HG02938 (cell line): ENCODE measurements around the gene CREBBP.

Experiments
- ATAC-seq: cut with Tn5 transposase; IDR thresholded peaks from one replicate; pipeline ENCODE4 v1.9.1; 2021; ENCODE audit warnings: mild to moderate bottlenecking, moderate library complexity; ENCODE audit not compliant: unreplicated experiment

The CREBBP gene

DNA sequence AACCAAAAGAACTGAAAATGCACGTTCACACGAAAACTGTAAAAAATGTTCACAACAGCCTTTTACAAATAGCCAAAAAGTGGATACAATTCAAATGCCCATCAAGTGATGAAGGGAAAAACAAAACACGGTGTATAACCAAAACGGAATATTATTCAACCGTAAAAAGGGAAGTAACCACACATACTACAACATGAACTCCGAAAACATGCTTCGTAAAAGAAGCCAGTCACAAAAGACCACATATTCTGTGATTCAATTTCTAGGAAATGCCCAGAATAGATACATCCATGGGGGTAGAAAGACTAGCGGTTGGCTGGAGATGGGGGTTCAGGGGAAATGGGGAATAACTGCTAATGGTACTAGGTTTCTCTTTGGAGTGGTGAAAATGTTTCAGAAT is 81.7 kb downstream of the CREBBP start:
- no peak for ATAC-seq

DNA sequence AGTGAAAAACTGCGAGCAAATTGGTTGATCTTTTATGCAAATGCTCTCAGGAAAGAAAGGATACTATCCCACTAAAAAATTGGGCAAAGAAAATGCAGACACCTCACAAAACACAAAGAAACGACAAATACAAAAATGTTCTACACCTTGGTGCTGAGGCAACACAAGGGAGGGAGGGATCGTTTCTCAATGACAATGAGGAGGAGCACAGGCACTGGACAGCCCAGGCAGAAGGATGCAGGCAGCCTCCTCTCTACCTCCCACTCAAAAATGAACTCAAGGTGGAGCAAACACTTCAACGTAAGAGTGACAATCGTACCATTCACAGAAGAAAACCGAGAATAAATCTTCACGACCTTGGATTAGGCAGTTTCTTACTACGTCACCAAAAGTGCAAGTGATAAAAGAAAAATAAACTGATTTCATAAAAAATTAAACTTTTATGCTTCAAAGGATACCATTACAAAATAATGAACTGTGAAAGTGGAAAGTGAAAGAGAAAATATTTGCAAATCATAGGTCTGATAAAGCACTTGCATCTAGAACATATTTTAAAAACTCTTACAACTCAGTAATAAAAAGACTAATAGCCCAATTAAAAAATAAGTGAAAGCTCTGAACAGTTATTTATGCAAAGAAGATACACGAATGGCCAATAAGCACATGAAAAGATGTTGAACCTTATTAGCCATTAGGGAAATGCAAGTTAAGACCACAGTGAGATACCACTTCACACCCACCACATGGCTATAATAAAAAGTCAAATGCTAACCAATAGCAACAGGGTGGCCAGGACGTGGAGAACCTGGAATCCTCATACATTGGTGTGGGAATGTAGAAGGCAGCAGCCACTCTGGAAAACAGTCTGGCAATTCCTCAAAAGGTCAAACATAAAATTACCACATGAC is 82.4 kb downstream of the CREBBP start:
- ATAC-seq: no peak

DNA sequence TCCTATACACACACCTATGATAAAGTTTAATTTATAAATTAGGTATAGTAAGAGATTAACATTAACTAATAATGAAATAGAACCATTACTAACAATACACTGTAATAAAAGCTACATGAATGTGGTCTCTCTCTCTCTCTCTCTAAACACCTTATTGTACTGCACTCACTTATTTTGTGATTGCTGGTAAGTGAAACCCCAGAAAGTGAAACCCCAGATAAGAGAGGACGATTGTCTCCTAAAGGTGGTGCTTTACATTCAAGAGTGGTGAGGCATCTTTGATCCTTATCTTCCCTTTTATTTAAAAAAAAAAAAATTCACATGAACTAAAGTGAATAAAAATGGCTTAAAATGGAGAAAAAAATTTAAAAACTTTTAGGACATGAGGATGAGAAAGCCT is 83.0 kb downstream of the CREBBP start:
- ATAC-seq: no peak

DNA sequence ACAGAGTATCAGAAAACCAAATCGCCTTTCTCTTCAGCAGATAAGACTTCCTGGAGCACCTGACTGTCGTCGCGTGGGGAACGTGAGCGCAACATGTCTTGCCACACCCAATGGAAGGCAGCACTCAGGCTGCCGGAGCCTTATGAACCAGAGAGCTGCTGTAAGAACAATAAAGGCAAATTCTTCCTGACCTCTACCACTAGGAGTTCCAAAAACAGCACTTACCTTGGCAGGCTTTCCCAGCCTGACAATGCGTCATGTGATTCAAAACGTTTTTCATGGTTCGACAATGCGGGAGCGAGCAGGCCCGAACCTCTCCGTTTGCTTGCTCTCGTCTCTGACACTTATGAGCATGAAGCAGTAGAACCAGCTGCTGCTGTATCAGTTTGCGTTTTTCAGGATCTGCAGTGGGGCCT is 87.3 kb downstream of the CREBBP start:
- ATAC-seq: no peak

DNA sequence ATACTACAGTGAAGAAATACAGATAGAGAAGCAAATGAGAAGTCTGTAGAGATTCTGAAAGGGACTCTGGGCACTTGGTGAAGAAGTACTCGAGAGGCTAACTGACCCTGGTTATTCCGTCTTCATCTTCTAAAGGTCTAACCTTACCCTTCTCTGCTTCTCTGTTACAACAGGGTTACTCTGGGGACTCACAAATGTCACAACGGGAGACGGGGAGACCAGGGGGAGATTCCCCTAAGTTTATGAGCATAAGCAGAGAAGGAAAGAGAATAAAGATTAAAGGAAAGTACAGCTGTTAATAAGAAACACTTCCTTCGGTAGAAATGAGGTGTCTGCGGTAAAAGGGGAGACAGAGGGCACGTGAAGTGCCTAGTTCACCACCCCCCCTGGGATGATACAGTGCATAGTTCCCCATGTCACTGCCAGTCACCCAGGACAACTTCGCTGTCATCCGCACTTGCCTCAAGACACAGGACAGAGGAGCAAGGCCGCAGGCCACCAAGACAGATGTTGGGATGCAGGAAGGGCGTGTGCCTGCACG is 88.0 kb downstream of the CREBBP start:
- no peak for ATAC-seq

DNA sequence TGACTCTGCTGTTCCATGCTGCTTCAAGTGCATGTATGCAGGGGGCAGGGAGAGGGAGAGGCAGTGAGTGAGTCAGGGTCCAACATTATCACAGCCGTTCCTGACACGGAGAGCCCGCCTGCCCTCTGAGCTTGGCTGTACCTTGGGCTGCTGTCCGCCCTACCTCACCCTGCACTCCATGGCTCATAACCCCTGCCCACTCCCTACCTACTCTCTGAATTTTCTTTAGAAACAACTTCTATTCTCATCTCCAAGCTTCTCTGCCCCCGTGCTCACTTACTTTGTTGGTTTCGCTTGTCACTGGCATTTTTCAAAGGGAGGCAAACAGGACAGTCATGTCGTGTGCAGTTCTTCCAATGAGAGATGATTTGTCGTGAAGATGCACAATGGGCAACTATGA is 88.8 kb downstream of the CREBBP start:
- no peak for ATAC-seq

DNA sequence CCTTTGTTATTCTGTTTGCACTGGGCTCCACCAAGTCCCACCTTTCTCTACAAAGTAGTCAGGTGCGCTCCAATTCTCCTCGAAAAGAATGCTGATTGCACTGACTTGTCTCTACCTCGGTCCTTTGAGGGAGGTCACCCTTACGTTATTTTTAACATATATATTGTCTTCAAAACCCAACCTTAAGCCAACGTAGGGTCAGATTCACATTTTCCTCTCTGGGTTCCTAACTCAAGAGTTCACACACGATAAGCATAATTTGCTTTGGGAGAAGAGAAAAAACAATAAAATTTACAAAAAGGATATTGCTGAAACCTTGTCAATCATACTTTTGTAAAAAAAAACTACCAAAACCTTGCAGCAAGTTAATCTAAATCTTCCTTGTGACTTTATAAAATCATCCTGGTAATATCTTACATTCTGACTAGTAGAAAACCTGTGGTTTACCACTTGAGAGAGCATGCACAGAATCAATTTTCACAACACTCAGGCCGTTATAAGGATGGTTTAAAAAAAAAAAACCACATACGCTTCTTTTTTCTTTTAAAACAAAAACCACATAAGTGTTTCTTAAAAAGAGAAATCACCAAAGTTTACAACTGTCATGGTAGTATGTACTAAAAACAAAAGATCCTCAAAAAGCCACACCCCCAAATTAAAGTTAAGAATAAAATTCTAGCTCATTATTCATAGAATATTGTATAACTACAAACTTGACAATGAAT is 91.0 kb downstream of the CREBBP start:
- no peak for ATAC-seq

DNA sequence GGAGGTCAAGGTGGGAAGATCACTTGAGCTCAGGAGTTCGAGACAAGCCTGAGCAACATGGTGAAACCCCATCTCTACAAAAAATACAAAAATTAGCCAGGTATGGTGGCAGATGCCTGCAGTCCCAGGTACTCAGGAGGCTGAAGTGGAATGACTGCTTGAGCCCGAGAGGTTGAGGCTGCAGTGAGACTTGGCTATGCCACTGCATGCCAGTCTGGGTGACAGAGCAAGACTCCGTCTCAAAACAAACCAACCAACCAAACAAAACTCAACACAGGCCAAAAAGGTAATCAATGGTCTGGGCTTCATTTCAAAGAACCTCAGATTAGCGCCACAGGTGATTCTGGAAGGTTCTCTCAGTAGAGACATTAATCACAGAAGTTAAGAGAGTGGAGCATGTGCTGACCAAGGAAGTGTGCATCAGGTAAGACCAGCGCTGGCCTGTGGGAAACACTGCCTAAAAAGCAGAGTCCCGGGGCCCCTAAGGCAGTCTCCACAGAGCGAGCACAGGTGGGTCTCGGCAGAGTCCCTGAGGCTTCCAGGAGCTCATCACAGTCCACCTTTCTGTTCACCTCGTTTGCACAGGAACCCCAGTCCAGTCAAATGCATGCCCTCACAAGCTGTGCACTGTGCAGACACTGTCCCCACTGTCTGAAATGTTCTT is 91.7 kb downstream of the CREBBP start:
- no peak for ATAC-seq

DNA sequence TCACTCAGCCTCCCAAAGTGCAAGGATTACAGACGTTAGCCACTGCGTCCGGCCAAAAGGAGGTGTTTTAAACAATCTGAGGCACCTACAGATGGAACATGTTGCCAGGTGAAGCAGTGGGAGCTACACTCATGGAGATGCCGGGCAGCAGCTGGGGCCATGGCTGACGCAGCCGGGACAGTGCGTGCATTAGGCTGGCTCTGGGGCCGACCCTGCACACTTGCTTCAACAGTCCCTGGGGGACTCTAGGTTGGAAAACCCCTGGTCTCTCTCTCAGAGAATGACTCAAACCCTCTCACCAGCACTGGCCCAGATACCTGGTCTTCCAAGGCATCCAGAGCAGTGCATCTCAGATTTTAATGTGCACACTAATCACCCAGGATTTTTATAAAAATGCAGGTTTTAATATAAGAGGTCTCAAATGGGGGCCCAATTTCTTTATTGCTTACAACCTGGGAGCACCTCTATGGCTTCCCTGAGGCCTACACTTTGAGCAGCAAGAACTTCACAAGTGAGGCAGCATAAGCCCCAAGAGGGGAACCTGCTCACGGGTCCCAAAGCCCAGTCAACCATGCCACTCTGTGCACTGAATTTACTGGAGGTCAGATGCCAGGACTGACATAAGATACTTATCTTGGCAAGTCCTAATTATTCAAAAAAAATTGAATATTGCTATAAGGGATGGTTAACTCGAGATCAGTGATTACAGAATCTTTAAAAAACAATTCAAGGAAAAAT is 92.4 kb downstream of the CREBBP start:
- ATAC-seq: peak; percentile 62

DNA sequence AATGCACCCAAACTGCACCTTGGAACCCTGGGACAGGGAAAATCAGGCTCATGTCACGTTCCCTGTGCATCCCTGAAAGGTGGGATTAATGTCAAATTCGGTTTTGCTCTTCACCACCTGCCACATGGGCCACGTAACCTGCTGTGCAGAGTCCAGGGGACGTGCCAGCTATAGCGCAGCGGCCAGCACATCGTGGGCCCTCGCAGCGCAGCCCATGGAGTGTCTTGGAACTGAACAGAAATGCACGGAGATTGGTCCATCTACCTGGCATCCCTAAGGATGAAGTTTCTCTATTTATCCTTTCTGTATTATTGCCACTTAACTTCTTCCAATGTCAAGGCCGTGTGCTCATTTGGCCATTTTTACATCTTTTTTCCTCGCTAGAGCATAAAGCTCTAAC is 95.1 kb downstream of the CREBBP start:
- ATAC-seq: no peak

DNA sequence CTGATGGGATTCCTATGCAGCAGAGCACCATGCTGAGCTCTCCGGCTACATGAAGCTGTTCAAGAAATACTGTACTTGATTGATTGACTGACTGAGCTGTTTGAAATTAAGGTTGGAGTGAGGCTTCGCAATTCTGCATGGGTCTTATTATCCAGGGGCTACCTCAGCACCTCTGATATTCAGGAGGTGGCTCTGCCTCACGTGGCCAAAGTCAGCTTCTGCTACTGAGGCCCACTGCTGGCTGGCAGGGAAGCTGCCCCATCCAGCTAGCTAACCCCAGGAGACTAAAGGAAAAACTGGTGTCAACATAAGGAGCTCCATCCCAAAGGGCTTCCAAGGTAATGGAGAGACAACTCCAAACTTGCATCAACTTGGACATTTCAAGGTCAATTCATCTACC is 97.0 kb downstream of the CREBBP start:
- ATAC-seq: no peak

DNA sequence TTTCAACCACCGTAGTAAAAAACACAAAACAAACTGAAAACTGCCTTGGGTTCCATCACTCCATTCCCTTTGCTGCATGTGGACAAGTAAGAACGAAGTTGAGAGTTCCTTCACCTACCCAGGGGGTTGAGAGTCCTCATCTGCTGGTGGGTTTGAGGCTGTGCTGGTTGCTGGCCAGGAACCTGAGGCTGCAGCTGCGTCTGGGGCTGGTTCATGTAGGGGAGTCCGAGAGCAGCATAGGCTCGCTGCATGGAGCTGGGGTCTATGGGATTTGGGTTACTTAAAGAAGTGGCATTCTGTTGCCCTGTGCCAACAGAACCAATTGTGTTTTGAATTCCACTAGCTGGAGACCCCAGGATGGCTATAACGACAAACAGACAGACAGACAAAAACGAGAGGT is 97.9 kb downstream of the CREBBP start:
- ATAC-seq: no peak

DNA sequence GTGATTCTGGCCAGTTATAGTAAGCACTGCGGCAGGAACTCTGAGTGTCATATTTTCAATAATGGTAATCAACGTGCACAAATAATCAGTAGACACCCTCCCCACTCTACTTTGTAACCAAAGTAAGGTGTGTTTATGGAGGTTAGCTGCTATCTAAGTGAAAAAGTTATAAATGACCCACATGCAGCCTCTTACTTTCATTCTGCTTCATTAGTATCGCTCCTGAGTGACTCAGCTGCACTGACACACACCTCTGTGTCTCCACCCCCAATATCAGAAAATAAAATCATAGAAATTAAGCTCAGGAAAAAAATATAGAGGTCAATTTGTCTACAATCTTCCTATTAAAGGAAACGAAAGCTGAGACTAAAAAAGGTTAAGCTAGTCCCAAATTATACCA is 99.1 kb downstream of the CREBBP start:
- no peak for ATAC-seq

DNA sequence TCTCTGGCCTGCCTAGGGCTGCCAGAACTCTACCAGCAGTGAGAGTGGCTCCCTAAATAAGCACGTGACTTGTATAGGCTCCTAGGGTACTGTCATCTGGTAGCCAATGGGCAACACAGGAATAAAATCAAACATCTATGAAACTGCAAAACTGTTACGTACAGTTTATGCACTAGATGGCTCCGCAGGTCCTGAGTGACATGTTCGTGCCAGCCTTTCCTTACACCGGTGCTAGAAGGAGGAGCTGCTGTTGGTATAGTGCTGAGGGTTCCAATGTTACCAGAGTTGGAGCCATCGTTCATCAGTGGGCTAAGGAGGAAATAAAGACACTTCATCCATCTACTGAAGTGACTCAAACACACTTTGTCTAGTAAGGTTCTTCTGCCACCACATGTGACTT is 99.9 kb downstream of the CREBBP start:
- no peak for ATAC-seq

DNA sequence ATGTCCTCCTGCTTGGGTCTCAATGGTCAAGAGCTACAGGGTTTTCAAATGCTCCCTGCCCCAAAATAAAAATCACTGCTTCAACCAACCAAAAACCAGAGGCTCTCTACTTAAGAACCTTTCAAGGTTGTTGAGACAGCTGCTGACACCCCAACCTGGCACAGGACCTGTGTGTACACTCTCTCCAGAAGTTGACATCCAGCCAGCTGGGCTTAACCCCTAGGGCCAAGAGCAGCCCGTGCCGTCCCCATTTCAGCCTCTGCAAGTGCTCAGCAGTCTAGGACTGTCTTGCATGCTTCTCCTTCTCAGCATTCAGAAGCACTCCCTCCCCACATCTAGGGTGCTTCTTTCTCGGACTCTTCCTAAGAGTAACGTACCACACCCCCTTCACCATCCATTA is 104.2 kb downstream of the CREBBP start:
- ATAC-seq: no peak

DNA sequence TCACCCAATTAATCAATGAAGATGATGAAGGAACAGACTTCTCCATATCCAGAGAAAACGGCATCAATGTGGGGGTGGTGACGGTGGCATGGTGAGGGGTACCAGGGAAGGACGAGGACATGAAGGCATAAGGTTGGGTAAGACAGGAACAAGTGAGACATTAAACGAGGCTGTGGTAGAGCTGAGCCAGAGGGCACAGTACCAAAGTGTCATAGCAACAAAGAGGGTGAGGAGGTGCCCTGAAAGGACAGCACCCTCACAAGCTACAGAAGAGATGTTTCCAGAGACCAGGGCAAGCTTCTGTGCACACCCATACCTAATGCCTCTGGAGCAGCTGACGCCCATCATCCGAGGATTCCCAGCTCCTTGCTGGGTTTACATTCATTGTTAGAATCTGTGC is 105.7 kb downstream of the CREBBP start:
- no peak for ATAC-seq

DNA sequence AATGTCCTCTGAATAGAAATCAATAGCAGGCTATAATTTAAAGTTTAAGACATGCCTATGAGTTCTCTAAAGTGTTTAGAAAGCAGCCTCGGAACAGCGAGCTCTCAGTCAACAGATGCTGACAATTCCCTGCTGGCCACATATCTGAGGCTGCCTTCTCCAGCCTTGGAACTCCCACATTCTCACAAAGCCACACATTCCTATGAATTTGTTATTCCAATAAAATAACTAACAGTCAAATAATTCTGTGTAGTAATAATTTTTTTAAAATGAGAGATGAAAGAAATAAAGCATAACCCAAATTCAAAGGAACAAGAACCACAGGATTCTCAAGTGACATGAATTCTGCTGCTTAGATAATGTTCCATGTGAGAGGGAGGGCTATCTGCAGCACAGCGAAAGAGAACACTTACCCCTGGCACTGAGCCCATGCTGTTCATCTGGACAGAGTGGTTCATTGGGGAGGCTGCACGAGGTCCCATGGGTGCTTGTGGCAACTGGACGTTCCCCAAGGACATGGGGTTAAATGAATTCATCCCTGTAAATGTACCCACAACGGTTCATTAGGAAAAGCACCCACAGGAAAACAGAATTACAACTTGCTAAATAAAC is 106.3 kb downstream of the CREBBP start:
- no peak for ATAC-seq

DNA sequence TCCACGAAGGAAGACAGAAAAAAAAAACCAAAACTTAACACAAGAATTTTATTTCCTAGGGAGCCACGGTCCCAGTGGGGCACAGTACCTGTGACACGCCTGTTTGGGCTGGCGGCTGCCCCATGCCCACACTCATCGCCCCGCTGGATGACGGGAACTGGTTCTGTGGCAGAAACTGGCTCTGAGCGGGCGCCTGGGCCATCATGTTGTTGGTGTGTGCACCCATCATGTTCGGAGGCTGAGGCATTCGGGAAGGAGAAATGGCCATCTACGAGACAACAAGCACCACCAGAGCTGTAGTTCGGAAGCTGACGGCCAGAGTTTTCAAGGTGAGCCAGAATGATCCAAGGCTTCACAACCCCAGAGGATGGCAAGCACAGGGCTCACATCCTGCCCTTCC is 106.8 kb downstream of the CREBBP start:
- ATAC-seq: no peak

DNA sequence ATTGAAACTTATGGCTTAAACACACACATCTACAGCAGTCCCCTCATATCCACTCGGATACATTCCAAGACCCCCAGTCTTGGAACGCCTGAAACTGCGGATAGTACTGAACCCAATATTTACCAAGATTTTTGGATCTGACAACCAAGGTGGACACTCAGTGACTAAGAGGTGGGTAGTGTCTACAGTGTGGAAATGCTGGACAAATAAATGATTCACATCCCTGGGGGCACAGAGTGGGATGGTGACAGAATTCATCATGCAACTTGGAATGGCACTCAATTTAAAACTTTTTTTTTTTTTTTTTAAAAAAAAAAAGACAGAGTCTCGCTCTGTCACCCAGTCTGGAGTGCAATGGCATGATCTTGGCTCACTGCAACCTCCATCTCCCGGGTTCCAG is 109.0 kb downstream of the CREBBP start:
- ATAC-seq: no peak

DNA sequence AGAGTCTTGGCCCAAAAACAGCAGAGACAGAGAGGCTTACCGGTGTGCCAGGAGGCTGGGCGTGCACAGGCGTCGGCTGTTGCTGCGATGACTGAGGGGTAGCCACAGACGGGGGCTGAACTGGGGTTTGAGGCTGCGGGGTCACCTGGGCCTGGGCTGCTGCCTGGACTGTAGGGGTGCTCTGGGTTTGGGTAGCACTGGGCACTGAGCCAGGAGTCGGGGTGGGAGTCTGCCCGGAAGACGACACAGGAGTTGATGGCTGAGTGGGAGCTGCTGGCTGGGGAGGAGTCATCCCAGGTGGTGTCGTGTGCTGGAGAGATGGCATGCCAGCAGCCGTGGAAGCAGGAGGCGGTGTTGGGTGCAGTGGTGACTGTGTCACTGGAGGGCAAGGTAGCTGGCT is 110.0 kb downstream of the CREBBP start:
- no peak for ATAC-seq
